B cell (primary cell): Measurements from ENCODE around the gene WASL. TPM values are rescaled to one million over a fixed set of nuclear protein-coding genes. Genes with fewer than 3 reads are reported as not detected.
"Not testable (repeated sequence)": the region's sequence is repeated elsewhere in the genome, so short reads cannot be mapped to it uniquely, and the experiment has no call there.

Experiments
- ATAC-seq: fragments of 200-7000 bp; cut with Tn5 transposase; one replicate; pipeline ENCODE4 v1.10.0; 2021; ENCODE audit warnings: low read depth, mild to moderate bottlenecking, moderate number of reproducible peaks, moderate library complexity
- CTCF ChIA-PET: fragments of 350-600 bp; sonication (Branson Sonifier 250); formaldehyde crosslinking; loops from one replicate; lab custom pipeline; 2021; ENCODE audit warnings: antibody characterized with exemption, inconsistent platforms; lab: Charles Lee
- POLR2A ChIA-PET: fragments of 350-600 bp; sonication (Branson Sonifier 250); formaldehyde crosslinking; loops from one replicate; lab custom pipeline; 2021; ENCODE audit warnings: antibody characterized with exemption; lab: Charles Lee
- DNase-seq: peaks from one replicate; pipeline ENCODE4 v3.0.0; 2013
- H2AFZ ChIP-seq: 2 replicates; pipeline ENCODE4 v1.6.1; 2012; ENCODE audit warnings: mild to moderate bottlenecking, low read depth, low read length; ENCODE audit not compliant: insufficient read depth, poor library complexity, severe bottlenecking
- H3K27ac ChIP-seq, 2 donors: 1 replicate in 1 of 2; 2 replicates in 1 of 2; pipeline ENCODE4 v1.5.1; 2012 to 2013; ENCODE audit warnings: low read length in 2 of 2, mild to moderate bottlenecking in 2 of 2, moderate library complexity in 1 of 2
- H3K27me3 ChIP-seq, 4 experiments: fragments of 200-600 bp in 1 of 4; sonication (generic) in 1 of 4; replicated peaks in 1 of 4; 1 replicate in 2 of 4; 2 replicates in 2 of 4; pipeline versions ENCODE4 v1.6.1 to v1.7.0; 2013 to 2016; ENCODE audit warnings: low read length in 3 of 4, mild to moderate bottlenecking in 2 of 4, mixed read lengths in 1 of 4, moderate library complexity in 1 of 4; ENCODE audit not compliant: insufficient read depth in 4 of 4, control insufficient read depth in 3 of 4; ENCODE audit errors: control extremely low read depth in 1 of 4
- H3K36me3 ChIP-seq, 2 experiments: replicated peaks in 1 of 2; 1 replicate in 1 of 2; 2 replicates in 1 of 2; pipeline versions ENCODE4 v1.6.1 to v1.7.1; 2013; ENCODE audit warnings: low read length in 1 of 2; ENCODE audit not compliant: insufficient read depth in 2 of 2, control insufficient read depth in 1 of 2; ENCODE audit errors: control extremely low read depth in 1 of 2, extremely low read depth in 1 of 2
- H3K4me1 ChIP-seq, 2 donors: fragments of 200-600 bp in 1 of 2; sonication (generic) in 1 of 2; 1 replicate in 1 of 2; 2 replicates in 1 of 2; pipeline versions ENCODE4 v1.5.1 to v1.6.1; 2013 to 2017; ENCODE audit warnings: low read length in 2 of 2; ENCODE audit not compliant: control insufficient read depth in 2 of 2, insufficient read depth in 2 of 2
- H3K4me2 ChIP-seq: replicated peaks from 2 replicates; pipeline ENCODE3; 2012; ENCODE audit warnings: mild to moderate bottlenecking, low read depth, low read length; ENCODE audit not compliant: poor library complexity, severe bottlenecking
- H3K4me3 ChIP-seq, 5 experiments: fragments of 200-600 bp in 1 of 5; sonication (generic) in 1 of 5; 1 replicate in 3 of 5; 2 replicates in 2 of 5; pipeline versions ENCODE4 v1.5.1 to v1.7.0; 2011 to 2016; ENCODE audit warnings: low read length in 4 of 5, mild to moderate bottlenecking in 4 of 5, low read depth in 2 of 5, control low read depth in 1 of 5, moderate library complexity in 1 of 5; ENCODE audit not compliant: insufficient read depth in 1 of 5; ENCODE audit errors: control extremely low read depth in 1 of 5, extremely low read depth in 1 of 5
- H3K79me2 ChIP-seq: fragments of 200-600 bp; sonication (generic); one replicate; pipeline ENCODE4 v1.6.0; 2016; ENCODE audit warnings: low read length; ENCODE audit not compliant: control insufficient read depth, insufficient read depth
- H3K9ac ChIP-seq: fragments of 200-600 bp; sonication (generic); 2 replicates; pipeline ENCODE4 v1.6.1; 2017; ENCODE audit warnings: mild to moderate bottlenecking, low read length, moderate library complexity
- H3K9me3 ChIP-seq, 3 donors: one replicate each; pipeline versions ENCODE4 v1.6.1 to v1.7.1; 2013; ENCODE audit warnings: low read length in 2 of 3; ENCODE audit not compliant: control insufficient read depth in 2 of 3, insufficient read depth in 1 of 3; ENCODE audit errors: control extremely low read depth in 1 of 3
- H4K20me1 ChIP-seq: 2 replicates; pipeline ENCODE4 v1.6.0; 2012; ENCODE audit warnings: mild to moderate bottlenecking, low read length; ENCODE audit not compliant: insufficient read depth, control insufficient read depth, poor library complexity, severe bottlenecking
- H3K27ac Mint-ChIP-seq: one replicate; pipeline ENCODE4 v1.8.0; 2021; ENCODE audit warnings: mixed read lengths
- H3K27me3 Mint-ChIP-seq: one replicate; pipeline ENCODE4 v1.8.0; 2021; ENCODE audit warnings: mixed read lengths
- H3K4me1 Mint-ChIP-seq: one replicate; pipeline ENCODE4 v1.8.0; 2021; ENCODE audit warnings: mixed read lengths
- H3K4me3 Mint-ChIP-seq: one replicate; pipeline ENCODE4 v1.8.0; 2021; ENCODE audit warnings: mixed read lengths
- H3K9me3 Mint-ChIP-seq: one replicate; pipeline ENCODE4 v1.8.0; 2022; ENCODE audit warnings: mixed read lengths; ENCODE audit not compliant: insufficient read depth
- EZH2 ChIP-seq: IDR thresholded peaks from 2 replicates; pipeline ENCODE4 v1.6.1; 2012; ENCODE audit warnings: borderline replicate concordance, low read depth, mild to moderate bottlenecking, moderate library complexity, low read length; ENCODE audit not compliant: insufficient read depth, poor library complexity, severe bottlenecking
- WGBS: methylation state at CpG from one replicate; pipeline ENCODE4 v1.1.5; 2013; ENCODE audit warnings: missing lambda C conversion rate; ENCODE audit not compliant: insufficient coverage; 5-methylcytosine and 5-hydroxymethylcytosine counted together
- intact Hi-C: fragments of 100-400 bp; cut with micrococcal nuclease; formaldehyde crosslinking; loops from one replicate; pipeline ENCODE4 v1.10.0; 2022
- polyA plus RNA-seq: library from polyadenylated mRNA; depleted of rRNA; stranded (reverse); fragments of >200 nt; gene quantifications from 2 replicates; pipeline ENCODE4 v1.2.3, GENCODE V29; 2012
- total RNA-seq, 2 donors: library from RNA; stranded (reverse); fragments of 120-200 nt in 1 of 2; gene quantifications; 1 replicate in 1 of 2; 2 replicates in 1 of 2; pipeline versions ENCODE4 v1.2.3 to v1.2.4, GENCODE V29; 2013 to 2022
- TF ChIP-seq, protein P1 (sequence below): fragments of 200-600 bp; IDR thresholded peaks from one replicate; pipeline ENCODE4 v1.8.0; 2022; ENCODE audit warnings: antibody characterized with exemption, mild to moderate bottlenecking

WASL gene
- total and polyA plus RNA-seq, 2 donors (not counting 1 experiment from before 2014, with no cell fraction given), result 1.8 to 10.4 TPM

DNA sequence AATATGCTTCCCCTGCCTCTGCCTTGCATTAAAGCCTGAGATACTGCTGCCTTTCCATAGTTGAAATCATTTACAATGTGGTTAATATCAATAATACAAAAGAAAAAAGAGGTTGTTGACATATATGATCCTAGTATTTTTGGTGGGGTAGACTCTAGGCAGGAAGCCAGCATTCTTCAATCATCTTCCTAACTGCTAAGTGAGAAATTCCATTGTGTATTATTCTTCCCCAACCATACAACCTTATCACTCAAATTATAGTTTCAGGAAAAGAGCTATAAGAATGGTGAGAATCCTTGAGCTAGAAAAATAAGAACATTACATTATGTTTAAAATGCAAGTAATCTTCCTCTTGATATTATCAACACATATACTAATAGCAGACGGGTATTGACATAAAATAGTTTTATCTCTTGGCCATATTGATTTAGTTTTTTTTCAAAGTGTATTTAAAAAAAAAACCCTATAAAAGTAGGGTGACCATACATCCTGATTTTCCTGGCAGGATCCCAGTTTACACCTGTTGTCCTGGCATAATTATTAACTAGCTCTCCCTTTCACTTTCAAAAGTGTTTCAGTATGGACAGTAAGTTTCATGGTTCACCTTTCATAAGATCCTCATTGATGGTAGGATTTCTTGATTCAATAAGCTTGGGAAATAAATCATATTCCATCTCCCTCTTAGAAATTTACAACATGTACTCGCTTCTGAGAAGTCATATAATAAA lies 33.4 kb upstream of the WASL start:
- Mint-ChIP-seq H3K27ac (no peak overlapping the region), H3K9me3 (no peaks in the 10 kb centered on the region), H3K4me1 (no peaks in the 10 kb centered on the region), H3K4me3 (no peak overlapping the region), H3K27me3 (peaks cover 10% of the 10 kb centered on the region)
- ATAC-seq (no peak), DNase-seq (no peak)
- ChIA-PET CTCF (interaction anchor here (0.7 kb wide), 1 partner anchor 12 kb away, joined by 3 read pairs; no protein-coding TSS in a partner anchor), POLR2A (no interaction called here)
- intact Hi-C loops, result no loop called here
- H3K36me3 ChIP-seq, result no peaks in the 10 kb centered on the region
- H2AFZ ChIP-seq, result no peak overlapping the region
- no peaks in the 10 kb centered on the region for H3K27me3 ChIP-seq
- no peaks in the 10 kb centered on the region for H4K20me1 ChIP-seq
- H3K9me3 ChIP-seq, result no peaks in the 10 kb centered on the region
- TF ChIP-seq, protein P1, sequence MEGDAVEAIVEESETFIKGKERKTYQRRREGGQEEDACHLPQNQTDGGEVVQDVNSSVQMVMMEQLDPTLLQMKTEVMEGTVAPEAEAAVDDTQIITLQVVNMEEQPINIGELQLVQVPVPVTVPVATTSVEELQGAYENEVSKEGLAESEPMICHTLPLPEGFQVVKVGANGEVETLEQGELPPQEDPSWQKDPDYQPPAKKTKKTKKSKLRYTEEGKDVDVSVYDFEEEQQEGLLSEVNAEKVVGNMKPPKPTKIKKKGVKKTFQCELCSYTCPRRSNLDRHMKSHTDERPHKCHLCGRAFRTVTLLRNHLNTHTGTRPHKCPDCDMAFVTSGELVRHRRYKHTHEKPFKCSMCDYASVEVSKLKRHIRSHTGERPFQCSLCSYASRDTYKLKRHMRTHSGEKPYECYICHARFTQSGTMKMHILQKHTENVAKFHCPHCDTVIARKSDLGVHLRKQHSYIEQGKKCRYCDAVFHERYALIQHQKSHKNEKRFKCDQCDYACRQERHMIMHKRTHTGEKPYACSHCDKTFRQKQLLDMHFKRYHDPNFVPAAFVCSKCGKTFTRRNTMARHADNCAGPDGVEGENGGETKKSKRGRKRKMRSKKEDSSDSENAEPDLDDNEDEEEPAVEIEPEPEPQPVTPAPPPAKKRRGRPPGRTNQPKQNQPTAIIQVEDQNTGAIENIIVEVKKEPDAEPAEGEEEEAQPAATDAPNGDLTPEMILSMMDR, result no peak
- no peak for TF ChIP-seq EZH2
- H3K9ac ChIP-seq, result no peak overlapping the region
- H3K27ac ChIP-seq, result no peak overlapping the region
- no peak overlapping the region for H3K4me3 ChIP-seq
- H3K79me2 ChIP-seq, result no peaks in the 10 kb centered on the region
- H3K4me2 ChIP-seq, result no peak overlapping the region
- H3K4me1 ChIP-seq, result no peaks in the 10 kb centered on the region
- WGBS, result no CpG with 5 or more reads among the region's 2 CpGs

DNA sequence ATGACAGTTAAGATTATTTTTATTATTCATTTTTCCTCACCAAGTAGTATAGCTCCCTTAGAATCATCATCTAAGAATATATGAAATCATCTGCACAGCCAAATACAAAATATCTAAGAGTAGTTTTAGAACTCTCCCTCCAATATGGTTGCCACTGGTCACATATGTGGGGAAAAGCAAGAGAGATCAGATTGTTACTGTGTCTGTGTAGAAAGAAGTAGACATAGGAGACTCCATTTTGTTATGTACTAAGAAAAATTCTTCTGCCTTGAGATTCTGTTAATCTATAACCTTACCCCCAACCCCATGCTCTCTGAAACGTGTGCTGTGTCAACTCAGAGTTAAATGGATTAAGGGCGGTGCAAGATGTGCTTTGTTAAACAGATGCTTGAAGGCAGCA lies 31.7 kb upstream of the WASL start:
- H3K79me2 ChIP-seq, H3K27ac ChIP-seq, H3K4me3 ChIP-seq, H3K4me1 Mint-ChIP-seq, H2AFZ ChIP-seq, ATAC-seq, H3K4me3 Mint-ChIP-seq, CTCF ChIA-PET, intact Hi-C loops, H4K20me1 ChIP-seq, H3K27me3 ChIP-seq, H3K9me3 Mint-ChIP-seq, H3K4me1 ChIP-seq, H3K27ac Mint-ChIP-seq, DNase-seq, H3K4me2 ChIP-seq, POLR2A ChIA-PET, H3K36me3 ChIP-seq, H3K9ac ChIP-seq, H3K9me3 ChIP-seq: not testable (repeated sequence)
- H3K27me3 Mint-ChIP-seq, result peaks cover 17% of the 10 kb centered on the region
- no CpG with 5 or more reads among the region's 2 CpGs for WGBS
